Measurements from ENCODE around the gene TTC23.

TTC23 gene

DNA sequence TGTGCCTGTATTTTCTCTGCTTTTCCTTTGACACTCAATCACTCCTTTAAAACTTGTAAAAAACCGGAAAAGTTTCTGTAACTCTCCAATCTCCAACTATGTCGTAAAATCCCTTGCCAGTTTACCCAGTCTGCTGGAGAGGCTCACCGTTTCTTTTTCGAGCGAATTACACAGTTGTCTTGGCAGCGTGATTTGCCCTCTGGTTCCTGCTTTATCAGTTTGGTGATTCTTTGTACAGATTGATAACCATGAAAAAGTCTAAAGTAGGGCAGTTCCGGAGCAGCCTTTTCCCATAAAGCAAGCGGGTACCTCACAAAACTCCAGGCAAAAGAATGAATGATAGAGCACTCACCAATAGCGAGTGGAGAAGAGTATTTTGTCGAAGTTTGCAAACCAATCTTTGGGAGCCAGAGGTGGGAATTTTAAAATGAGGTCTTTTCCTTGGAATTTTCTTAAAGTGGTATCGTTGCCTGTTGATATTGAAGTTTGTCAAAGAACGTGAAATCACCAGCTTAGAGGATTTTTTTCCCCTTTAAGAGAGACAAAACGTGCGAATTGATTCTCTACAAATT, at the start of gene TTC23:
Gene TTC23 (minus strand): TSS at position 312 of the 572 bp plus-strand sequence. CDS start 20,869 bp downstream, outside the sequence.
- no peak for DNase-seq

- no peak for DNase-seq
These were observed 47.0 kb upstream of the TTC23 start for GRCh38 chr15:99296386-99296785.

DNA sequence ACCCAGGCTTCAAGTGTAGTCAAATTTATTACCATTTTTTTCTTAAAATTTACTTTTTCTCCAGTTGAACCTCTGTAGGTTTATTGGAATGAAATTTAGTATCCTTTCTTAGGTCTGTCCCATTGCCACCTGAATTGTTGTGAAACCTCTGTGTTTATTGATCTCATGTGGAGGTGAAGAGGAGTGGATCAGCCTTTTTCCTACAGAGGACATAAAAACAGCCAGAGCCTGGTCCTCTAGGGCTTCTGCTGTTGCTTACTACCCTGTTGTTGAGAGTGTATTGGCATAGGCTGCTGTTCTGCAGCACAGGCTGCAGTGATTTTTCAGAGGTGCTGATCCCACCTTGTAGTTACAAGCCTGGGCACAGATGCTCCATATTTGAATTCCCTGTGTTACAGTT, 46.5 kb upstream of the TTC23 start:
- no peak for DNase-seq

DNA sequence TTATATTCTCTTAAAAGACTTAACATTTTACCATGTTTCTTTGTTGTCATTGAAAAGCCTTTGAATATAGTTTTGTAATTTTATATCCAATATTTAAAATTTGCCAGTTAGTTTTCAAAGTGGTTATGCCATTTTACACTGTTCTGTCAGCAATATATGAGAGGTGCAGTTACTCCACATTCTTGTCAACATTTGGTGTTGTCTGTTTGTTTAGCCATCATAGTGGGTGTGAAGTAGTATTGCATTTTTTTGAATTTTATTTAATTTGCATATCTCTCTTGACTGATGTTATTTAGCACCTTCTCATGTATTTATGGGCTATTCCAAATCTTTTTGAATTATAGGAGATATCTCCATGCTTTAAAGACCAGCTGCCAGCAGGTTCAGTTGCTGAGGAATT, 42.3 kb upstream of the TTC23 start:
- DNase-seq: no peak

- DNase-seq: no peak
These were observed 34.3 kb upstream of the TTC23 start for GRCh38 chr15:99283717-99284116.

DNA sequence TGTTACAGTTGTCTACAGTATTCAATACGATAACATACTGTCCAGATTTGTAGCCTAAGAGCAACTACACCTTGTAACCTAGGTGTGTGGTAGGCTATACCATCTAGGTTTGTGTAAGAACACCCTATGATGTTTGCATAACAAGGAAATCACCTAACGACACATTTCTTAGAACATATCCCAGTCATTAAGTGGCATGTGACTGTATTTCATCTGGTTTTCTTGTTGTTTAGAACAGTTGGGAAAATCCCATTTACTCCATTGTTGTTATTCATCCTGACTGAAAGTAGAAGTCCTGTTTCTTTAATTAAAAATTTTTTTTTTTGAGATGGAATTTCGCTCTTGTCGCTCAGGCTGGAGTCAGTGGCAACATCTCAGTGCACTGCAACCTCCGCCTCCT, 33.2 kb upstream of the TTC23 start:
- DNase-seq: no peak

DNA sequence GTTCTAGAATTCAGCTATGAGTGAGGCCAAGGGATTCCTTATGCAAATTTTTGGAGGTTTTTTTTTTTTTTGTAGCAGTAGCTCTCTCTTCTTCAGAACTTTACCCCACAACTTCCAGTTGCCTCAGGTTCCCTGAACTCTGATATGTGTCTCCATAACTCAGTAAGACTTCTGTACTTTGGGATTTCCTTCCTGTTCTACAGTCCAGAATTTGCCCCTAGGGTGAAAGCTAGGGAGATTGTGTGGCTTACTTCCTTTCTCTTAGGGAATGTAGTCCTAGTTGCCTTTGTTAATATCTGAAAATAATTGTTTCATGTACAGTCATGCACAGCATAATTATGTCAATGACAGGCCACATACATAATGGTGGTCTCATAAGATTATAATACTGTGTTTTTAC, 32.7 kb upstream of the TTC23 start:
- DNase-seq: no peak

DNA sequence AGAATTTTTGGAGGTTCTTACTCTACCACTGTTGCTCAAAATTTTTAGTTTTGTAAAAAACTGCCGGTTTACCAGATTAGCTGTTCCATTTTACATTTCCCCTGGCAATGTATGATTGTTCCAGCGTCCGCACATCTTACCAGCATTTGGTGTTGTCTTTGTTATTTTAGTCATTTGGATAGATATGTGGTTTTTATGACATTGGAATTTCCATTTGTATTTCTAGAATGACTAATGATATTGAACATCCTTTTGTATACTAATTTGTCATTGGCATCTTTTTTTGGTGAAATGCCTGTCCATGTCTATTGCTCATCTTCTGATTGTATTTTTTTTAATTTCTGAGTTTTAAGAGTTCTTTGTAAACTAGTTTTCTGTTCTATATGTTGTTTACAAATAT, 30.4 kb upstream of the TTC23 start:
- no peak for DNase-seq

DNA sequence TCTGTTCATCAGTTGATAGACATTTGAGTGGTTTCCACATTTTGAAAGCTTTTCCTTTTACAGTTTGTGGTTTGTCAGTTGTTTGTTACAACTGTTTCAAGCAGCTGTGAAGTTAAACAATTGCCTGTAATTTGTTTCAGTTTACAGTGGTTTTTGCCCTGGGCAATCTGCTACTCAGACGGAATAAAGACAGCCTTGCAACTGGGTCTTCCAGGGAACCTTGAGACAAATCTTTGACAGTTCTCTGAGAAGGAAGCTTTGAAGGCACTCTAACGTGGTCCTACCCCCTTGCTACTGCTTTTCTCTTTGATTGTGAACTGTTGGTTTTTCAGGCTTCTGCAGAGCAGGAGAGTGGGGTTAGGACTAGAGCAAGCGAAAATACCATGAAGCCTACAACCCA, 29.9 kb upstream of the TTC23 start:
- DNase-seq: no peak

DNA sequence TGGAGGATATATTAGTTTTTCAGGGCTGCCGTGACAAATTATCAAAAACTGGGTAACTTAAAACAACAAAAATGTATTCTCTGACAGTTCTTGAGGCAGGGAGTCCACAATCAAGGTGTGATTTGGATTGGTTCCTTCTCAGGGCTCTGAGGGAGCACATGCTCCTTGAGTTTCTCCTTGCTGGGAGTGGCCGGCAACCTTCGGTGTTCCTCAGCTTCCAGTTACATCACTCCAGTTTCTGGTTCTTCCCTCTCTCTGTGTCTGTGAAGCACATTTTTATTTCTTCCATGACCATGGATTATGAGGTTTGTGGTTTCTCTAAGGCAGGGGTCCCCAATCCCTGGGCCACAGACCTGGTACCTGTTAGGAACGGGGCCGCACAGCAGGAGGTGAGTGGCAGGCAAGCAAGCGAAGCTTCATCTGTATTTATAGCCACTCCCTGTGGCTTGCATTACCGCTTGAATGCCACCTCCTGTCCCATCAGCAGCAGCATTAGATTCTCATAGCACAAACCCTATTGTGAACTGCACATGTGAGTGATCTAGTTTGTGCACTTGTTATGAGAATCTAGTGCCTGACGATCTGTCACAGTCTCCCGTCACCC, 26.2 kb upstream of the TTC23 start:
- no peak for DNase-seq

DNA sequence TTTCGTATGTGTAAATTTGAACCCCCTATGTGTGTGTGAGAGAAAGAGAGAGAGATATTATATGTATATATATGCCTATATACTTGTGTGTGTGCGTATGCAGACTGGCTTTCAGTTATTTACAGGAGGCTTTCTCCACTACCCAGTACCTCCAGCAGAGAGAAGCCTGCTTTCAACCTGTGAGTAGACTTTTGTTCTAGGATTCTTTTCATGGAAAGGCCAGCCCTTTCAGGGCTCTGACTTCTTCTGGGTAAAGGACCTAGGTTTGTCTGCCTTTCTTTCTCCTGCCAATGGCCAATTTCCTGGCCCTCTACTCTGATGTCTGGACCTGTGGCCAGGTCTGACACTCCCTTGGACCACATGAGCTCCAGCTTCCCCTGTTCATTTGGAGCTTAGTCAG, 25.7 kb upstream of the TTC23 start:
- no peak for DNase-seq

GRCh38 chr15:99273801-99274200, 24.4 kb upstream of the TTC23 start:
- DNase-seq: no peak

- no peak for DNase-seq
These were observed 19.1 kb upstream of the TTC23 start for GRCh38 chr15:99268431-99268830.

GRCh38 chr15:99267957-99268356, 18.6 kb upstream of the TTC23 start:
- DNase-seq: no peak

GRCh38 chr15:99265541-99266070, 16.2 kb upstream of the TTC23 start:
- DNase-seq: no peak

DNA sequence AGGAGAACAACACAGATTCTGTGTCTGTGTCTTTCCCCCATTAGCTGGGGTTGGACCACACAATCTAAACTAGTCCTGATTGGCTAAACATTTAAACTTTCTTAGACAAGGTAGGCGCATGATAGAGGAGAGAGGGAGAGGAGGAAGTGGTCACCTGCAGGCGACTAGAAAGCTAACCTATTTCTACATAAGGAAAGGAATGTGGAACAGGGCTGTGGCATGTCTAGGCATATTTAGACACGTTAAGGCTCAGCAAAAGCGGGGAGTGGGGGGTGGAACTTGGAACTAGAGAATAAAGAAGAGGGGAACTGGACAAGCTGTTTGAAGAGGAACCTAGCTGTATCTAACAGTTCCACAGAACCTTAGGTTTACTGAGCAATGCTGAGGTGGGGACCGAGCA, 14.7 kb upstream of the TTC23 start:
- DNase-seq: no peak

GRCh38 chr15:99257107-99257750, 7.8 kb upstream of the TTC23 start:
- DNase-seq: no peak

GRCh38 chr15:99253381-99254090, 4.2 kb upstream of the TTC23 start:
- DNase-seq: no peak

GRCh38 chr15:99252326-99252725, 2.9 kb upstream of the TTC23 start:
- DNase-seq: no peak

DNA sequence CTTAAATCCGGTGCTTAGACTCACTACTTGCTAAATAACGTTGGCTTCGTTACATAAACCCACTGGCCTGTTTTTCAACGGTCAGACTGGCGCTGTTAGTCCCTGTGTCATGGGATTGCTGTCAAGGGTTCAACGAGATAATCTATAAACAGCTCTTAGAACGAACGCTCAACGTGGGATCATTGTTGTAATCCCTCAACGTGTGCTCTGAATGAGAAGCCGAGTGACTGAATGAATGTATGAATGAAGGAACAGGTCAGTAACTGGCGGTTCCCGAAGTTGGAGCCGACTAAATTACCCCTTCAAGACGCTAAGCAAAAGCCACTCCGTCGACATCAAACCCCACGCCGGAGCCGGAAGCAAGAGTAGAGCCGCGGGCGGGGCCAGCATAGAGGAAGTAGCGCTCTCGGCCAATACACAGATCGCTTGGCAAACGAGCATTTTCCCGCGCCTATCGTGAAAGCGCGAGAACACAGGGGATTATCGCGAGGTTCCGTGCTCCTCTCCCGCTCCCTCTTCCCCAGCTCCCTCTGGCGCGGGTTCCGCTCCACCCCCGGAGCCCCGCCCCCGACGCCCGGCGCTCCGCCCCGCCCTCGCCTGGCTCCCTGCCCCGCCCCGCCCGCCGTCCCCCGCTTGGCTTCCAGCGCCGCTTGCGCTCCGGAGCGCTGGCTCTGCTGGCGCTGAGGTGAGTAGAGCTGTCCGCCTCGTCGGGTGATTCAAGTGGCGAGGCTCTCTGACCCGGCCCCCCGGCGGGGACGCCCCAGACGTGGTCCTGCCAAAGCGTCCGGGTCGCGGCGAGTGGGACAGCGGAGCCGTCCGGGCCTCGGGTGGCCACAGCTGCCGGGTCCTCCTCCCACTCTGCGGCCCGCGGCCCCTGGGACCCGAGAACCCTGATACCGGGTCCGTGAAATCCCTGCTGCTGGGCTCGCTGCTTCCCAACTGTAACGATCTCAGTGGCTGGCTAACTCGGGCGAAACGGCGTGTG, 1.8 kb upstream of the TTC23 start, which contains the start of gene LRRC28:
Gene LRRC28 (plus strand): TSS at position 625 of the 985 bp plus-strand sequence. CDS start 4,477 bp downstream, outside the sequence.
- peak; percentile 90 for DNase-seq

GRCh38 chr15:99250494-99250856, 1.1 kb upstream of the TTC23 start:
- no peak for DNase-seq

DNA sequence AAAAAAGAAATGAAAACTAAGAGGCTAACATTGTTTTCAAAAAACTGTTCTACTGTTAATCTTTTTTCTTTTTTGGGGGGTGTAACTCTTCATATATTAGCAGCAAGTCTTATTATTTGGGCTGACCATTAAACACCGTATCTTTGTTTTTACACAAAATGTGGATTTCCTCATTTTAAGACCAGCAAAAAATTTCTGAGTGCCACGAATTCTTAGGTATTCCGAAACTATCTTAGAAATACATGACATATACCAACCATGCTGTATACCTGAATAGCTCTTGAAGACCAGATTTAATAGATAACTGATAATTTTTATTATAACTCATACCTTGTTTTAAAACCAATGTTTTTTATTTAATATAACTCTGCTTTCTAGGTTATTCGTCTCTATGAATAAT, 620 bp upstream of the TTC23 start:
- no peak for DNase-seq
